IMR-90 (cell line): Measurements from ENCODE around the gene SCARB1. TPM values are rescaled to one million over a fixed set of nuclear protein-coding genes. Genes with fewer than 3 reads are reported as not detected.

Experiments used
- CHD1 ChIP-seq: IDR thresholded peaks from 2 replicates; pipeline ENCODE4 v1.6.1; 2012; ENCODE audit warnings: low read depth, low read length, improper control_type of control experiment
- RCOR1 ChIP-seq: IDR thresholded peaks from 2 replicates; pipeline ENCODE4 v1.6.1; 2012; ENCODE audit warnings: mild to moderate bottlenecking, low read length, improper control_type of control experiment; ENCODE audit not compliant: insufficient replicate concordance
- RFX5 ChIP-seq: IDR thresholded peaks from 2 replicates; pipeline ENCODE4 v1.8.0; 2012; ENCODE audit warnings: low read depth, mild to moderate bottlenecking, low read length, moderate library complexity
- USF2 ChIP-seq: fragments of 150-350 bp; IDR thresholded peaks from 2 replicates; pipeline ENCODE4 v1.6.1; 2017; ENCODE audit warnings: mild to moderate bottlenecking, antibody characterized with exemption, low read length, low read depth
- polyA plus RNA-seq, 3 experiments: library from polyadenylated mRNA; depleted of rRNA; stranded (reverse); fragments of >200 nt; gene quantifications; 2 replicates each; pipeline ENCODE4 v1.2.3, GENCODE V29; 2012; ENCODE audit warnings: low replicate concordance in 1 of 3
- total RNA-seq: library from RNA; depleted of rRNA; stranded (reverse); fragments of >200 nt; gene quantifications from 2 replicates; pipeline ENCODE4 v1.2.3, GENCODE V29; 2012

The SCARB1 gene
- total and polyA plus RNA-seq, 2 of the 4 experiments (the other 2 are of a cell fraction) = 3.0 to 24.8 TPM

GRCh38 chr12:124841558-124841945 lies 22.1 kb downstream of the SCARB1 start (continued):
- TF ChIP-seq USF2 = no peak
- no peak for TF ChIP-seq RFX5
- TF ChIP-seq CHD1 = no peak
- no peak for TF ChIP-seq RCOR1
